Measurements from ENCODE around the gene TC2N.

TC2N gene

DNA sequence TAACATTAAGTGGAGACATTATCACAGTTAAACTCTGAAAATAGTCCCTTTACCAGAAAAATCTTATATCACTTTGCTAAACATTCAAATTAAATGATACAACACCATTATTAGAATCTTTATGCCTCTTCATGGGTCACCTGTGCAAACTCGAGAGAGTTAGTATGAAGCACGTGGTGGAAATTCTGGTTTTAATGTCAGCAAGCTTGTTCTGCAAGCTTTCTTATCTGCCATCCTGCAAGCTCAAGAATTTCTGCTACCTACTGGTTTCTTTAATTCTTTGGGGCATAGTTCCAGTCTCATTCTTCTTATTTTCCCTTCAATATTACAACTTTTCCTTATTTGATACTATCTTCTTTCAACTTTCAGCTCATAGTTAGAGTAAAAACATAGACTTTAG lies 136.3 kb downstream of the TC2N start:
- no peak for TF ChIP-seq ZNF274 (IDR thresholded peaks at IDR 0.05; ENCODE audit: low read depth, low read length)
- no peak overlapping the region for H3K4me3 ChIP-seq (ENCODE audit: low read length)

DNA sequence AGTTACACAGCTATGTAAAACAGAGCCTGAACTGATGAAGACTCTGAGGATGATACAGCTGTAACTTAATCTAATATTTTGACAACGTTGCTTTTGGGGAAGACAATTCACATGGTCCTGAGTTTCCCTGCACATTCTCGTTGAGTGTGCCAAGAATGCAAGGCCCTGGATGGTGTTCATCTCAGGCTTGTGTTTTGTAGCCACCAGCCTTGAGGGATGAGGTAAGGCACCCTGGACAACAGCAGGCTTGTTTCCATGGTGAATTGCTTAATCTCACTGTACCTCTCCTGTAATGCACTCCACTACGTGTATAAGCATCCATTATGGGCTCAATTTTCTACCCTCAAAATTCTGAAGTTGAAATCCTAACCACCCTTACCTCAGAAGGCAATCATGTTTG lies 137.6 kb downstream of the TC2N start:
- no peak overlapping the region for H3K4me3 ChIP-seq (ENCODE audit: low read length)
- TF ChIP-seq ZNF274 (IDR thresholded peaks at IDR 0.05; ENCODE audit: low read depth, low read length) = no peak
